Stimulated activated CD8-positive, alpha-beta memory T cell treated with anti-CD3 and anti-CD28 coated beads, Interleukin-7, amount 100 ng/mL, for 1 hour (primary cell): ENCODE measurements around the gene STRBP.
"Not testable (repeated sequence)": the region's sequence is repeated elsewhere in the genome, so short reads cannot be mapped to it uniquely, and the experiment has no call there.

ENCODE experiments used
- DNase-seq, 2 donors: peaks; one replicate each; pipeline ENCODE4 v3.0.0-alpha.2; 2020; ENCODE audit warnings: low read depth in 2 of 2

Gene STRBP

GRCh38 chr9:123283048-123283408 is 14.6 kb upstream of the STRBP start:
- no peak for DNase-seq

GRCh38 chr9:123282362-123283047 is 14.1 kb upstream of the STRBP start:
- DNase-seq = no peak

- no peak for DNase-seq
Observed at GRCh38 chr9:123281659-123282350, 13.4 kb upstream of the STRBP start.

GRCh38 chr9:123278879-123279493 is 10.6 kb upstream of the STRBP start:
- DNase-seq = not testable (repeated sequence)

GRCh38 chr9:123278361-123278760 is 10.0 kb upstream of the STRBP start:
- DNase-seq = no peak

GRCh38 chr9:123276551-123276950 is 8.2 kb upstream of the STRBP start:
- no peak for DNase-seq

GRCh38 chr9:123271133-123271532 is 2.7 kb upstream of the STRBP start:
- DNase-seq = not testable (repeated sequence)

GRCh38 chr9:123269281-123269680 is 895 bp upstream of the STRBP start:
- no peak for DNase-seq

- DNase-seq = no peak
Observed at GRCh38 chr9:123268199-123268464, 254 bp downstream of the STRBP start.

- no peak for DNase-seq
Observed at GRCh38 chr9:123267481-123268198, 746 bp downstream of the STRBP start.

- no peak for DNase-seq
Observed at GRCh38 chr9:123266655-123267399, 1.6 kb downstream of the STRBP start.

GRCh38 chr9:123265833-123266232 is 2.6 kb downstream of the STRBP start:
- DNase-seq = no peak

- no peak for DNase-seq
Observed at GRCh38 chr9:123263227-123263626, 5.2 kb downstream of the STRBP start.

- DNase-seq = no peak
Observed at GRCh38 chr9:123262338-123262737, 6.0 kb downstream of the STRBP start.

GRCh38 chr9:123261006-123261677 is 7.2 kb downstream of the STRBP start:
- DNase-seq = no peak

GRCh38 chr9:123260340-123260739 is 8.0 kb downstream of the STRBP start:
- DNase-seq = no peak

GRCh38 chr9:123257276-123257675 is 11.1 kb downstream of the STRBP start:
- DNase-seq = no peak

- DNase-seq = no peak
Observed at GRCh38 chr9:123255718-123256117, 12.7 kb downstream of the STRBP start.

GRCh38 chr9:123253204-123253603 is 15.2 kb downstream of the STRBP start:
- DNase-seq = no peak

- no peak for DNase-seq
Observed at GRCh38 chr9:123251741-123252140, 16.6 kb downstream of the STRBP start.

GRCh38 chr9:123251324-123251723 is 17.1 kb downstream of the STRBP start:
- no peak for DNase-seq
